ENCODE measurements around the gene SNAP91.

Gene SNAP91

GRCh38 chr6:83505356-83505755 lies 203.5 kb downstream of the SNAP91 start:
- Histone ChIP-seq H3K9me2 (replicated peaks; ENCODE audit: insufficient read depth, low read length) (no peaks in the 10 kb centered on the region), H3K27me3 (replicated peaks; ENCODE audit: insufficient read depth, low read length) (no peaks in the 10 kb centered on the region), H3K79me2 (ENCODE audit: low read length) (no peaks in the 10 kb centered on the region), H3F3A (ENCODE audit: insufficient read depth, low read length) (no peaks in the 10 kb centered on the region), H3K4me1 (ENCODE audit: low read length) (no peaks in the 10 kb centered on the region), H2AFZ (ENCODE audit: low read length) (no peak overlapping the region), H3K9ac (ENCODE audit: low read length) (no peak overlapping the region), H3K4me2 (ENCODE audit: low read depth, low read length) (no peak overlapping the region), H3K9me3 (replicated peaks; ENCODE audit: insufficient read depth, low read length) (no peaks in the 10 kb centered on the region), H3K4me3 (ENCODE audit: low read length) (no peak overlapping the region), H3K36me3 (replicated peaks; ENCODE audit: insufficient read depth, low read length) (no peaks in the 10 kb centered on the region), H3K27ac (ENCODE audit: low read length) (no peak overlapping the region), H4K20me1 (ENCODE audit: insufficient read depth, low read length) (no peaks in the 10 kb centered on the region)
- TF ChIP-seq EZH2phosphoT487 (IDR thresholded peaks at IDR 0.05; ENCODE audit: low read length), result no peak
- no peak for TF ChIP-seq EZH2 (optimal IDR thresholded peaks at IDR 0.05; ENCODE audit: low read depth, low read length)
- no peak for TF ChIP-seq CTCF (IDR thresholded peaks at IDR 0.05; ENCODE audit: low read length)
- no peak for DNase-seq

Measured in MM.1S (cell line).